MM.1S (cell line): ENCODE results near the gene SORL1-AS1.

Experiments used
- CTCF ChIP-seq: fragments of 300-600 bp; sonication (generic); IDR thresholded peaks from 2 replicates; pipeline ENCODE4 v1.5.1; 2016; ENCODE audit warnings: antibody characterized with exemption, low read length, mixed read lengths
- EZH2 ChIP-seq: fragments of 300-600 bp; sonication (generic); optimal IDR thresholded peaks from 2 replicates; pipeline ENCODE3; 2017; ENCODE audit warnings: low read depth, mild to moderate bottlenecking, antibody characterized with exemption, low read length, mixed read lengths

DNA sequence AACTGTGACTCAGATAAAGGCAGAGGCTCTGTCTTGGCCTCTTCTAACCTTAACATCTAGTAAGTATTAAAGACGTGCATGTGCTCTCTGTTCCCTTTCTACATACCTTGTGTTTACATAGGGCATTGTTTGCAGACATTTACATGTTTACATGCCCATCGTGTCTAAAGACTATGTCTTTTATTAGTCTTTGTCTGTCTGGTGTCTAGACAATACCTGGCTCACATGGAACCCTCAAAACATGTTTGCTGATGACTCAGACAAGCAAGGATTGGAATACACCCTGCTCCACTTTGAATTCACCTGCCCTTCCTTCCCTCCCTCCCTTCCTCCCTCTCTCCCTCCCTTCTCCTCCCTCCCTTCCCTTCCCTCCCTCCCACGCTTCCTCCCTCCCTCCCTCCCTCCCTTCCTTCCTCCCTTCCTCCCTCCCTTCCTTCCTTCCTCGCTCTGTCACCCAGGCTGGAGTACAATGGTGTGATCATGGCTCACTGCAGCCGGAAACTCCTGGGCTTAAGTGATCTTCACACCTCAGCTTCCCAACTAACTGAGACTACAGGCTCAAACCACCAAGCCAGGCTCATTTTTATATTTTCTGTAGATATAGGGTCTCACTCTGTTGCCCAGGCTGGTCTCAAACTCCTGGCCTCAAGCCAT is 23.7 kb upstream of the SORL1-AS1 start:
- TF ChIP-seq CTCF (no peak), EZH2 (no peak)
